Transverse colon (tissue), 4 donors: Measurements from ENCODE around the gene RNF144A. TPM values are rescaled to one million over a fixed set of nuclear protein-coding genes. Genes with fewer than 3 reads are reported as not detected.

Experiments
- DNase-seq: peaks from one replicate; pipeline ENCODE4 v3.0.0-alpha.2; 2019
- H3K27ac ChIP-seq, 4 donors: fragments of 200-600 bp; sonication (generic); 2 replicates each; pipeline ENCODE4 v1.5.1; 2016 to 2018; ENCODE audit warnings: inconsistent platforms in 4 of 4
- H3K27me3 ChIP-seq: fragments of 200-600 bp; sonication (generic); 2 replicates; pipeline ENCODE4 v1.5.1; 2017; ENCODE audit warnings: inconsistent platforms
- H3K36me3 ChIP-seq, 4 donors: fragments of 200-600 bp; sonication (generic); 2 replicates each; pipeline ENCODE4 v1.5.1; 2017 to 2019; ENCODE audit warnings: inconsistent platforms in 4 of 4
- H3K4me1 ChIP-seq, 4 donors: fragments of 200-600 bp; sonication (generic); 2 replicates each; pipeline ENCODE4 v1.5.1; 2017 to 2020; ENCODE audit warnings: inconsistent platforms in 4 of 4
- H3K4me3 ChIP-seq, 4 donors: fragments of 200-600 bp; sonication (generic); 1 replicate in 1 of 4; 2 replicates in 3 of 4; pipeline versions ENCODE4 v1.5.1 to v1.6.1; 2017 to 2019; ENCODE audit warnings: inconsistent platforms in 4 of 4
- H3K9me3 ChIP-seq, 2 donors: fragments of 200-600 bp; sonication (generic); 2 replicates each; pipeline ENCODE4 v1.5.1; 2017 to 2019; ENCODE audit warnings: inconsistent platforms in 2 of 2
- EP300 ChIP-seq: sonication (generic); formaldehyde crosslinking; IDR thresholded peaks from one replicate; pipeline ENCODE4 v1.6.1; 2017; ENCODE audit warnings: antibody characterized with exemption, low read depth
- POLR2A ChIP-seq: fragments of 450-650 bp; IDR thresholded peaks from one replicate; pipeline ENCODE4 v1.6.1; 2016; ENCODE audit warnings: antibody characterized with exemption, mild to moderate bottlenecking, moderate library complexity
- POLR2AphosphoS5 ChIP-seq, 3 donors: sonication (generic); formaldehyde crosslinking; IDR thresholded peaks; one replicate each; pipeline ENCODE4 v1.6.1; 2016; ENCODE audit warnings: antibody characterized with exemption in 3 of 3
- WGBS, 2 donors: methylation state at CpG; one replicate each; pipeline ENCODE4 v1.1.5; 2018; ENCODE audit warnings: low coverage in 1 of 2; 5-methylcytosine and 5-hydroxymethylcytosine counted together
- in situ Hi-C, 4 donors: fragments of 200-750 bp; cut with MboI; loops; one replicate each; pipeline versions ENCODE4 v1.15.0 to v1.15.1; 2017; ENCODE audit warnings: low sequenced_read_pairs in 3 of 4, low pct_ligation_motif_present in 1 of 4, low pct_unique_long_range_greater_than_20kb in 1 of 4
- intact Hi-C: fragments of 100-400 bp; cut with DNase I; formaldehyde crosslinking; loops from one replicate; pipeline ENCODE4 v1.15.1; 2023; ENCODE audit warnings: low total_unique reads
- total RNA-seq, 4 donors: library from RNA; depleted of rRNA; stranded (reverse); fragments of >200 nt; gene quantifications; one replicate each; pipeline ENCODE4 v1.1.0, GENCODE V29; 2016
- TF ChIP-seq, protein P1 (sequence below), 5 experiments: fragments of 200-600 bp in 3 of 5; fragments of 450-650 bp in 2 of 5; sonication (generic) in 3 of 5; IDR thresholded peaks; 1 replicate in 2 of 5; 2 replicates in 3 of 5; pipeline ENCODE4 v1.5.1; 2016 to 2017; ENCODE audit warnings: antibody characterized with exemption in 5 of 5, inconsistent platforms in 3 of 5, mild to moderate bottlenecking in 2 of 5, moderate library complexity in 1 of 5

The RNF144A gene
- total RNA-seq, 4 donors from 2014 or later, result 24.0 to 145 (median 83.0) TPM

DNA sequence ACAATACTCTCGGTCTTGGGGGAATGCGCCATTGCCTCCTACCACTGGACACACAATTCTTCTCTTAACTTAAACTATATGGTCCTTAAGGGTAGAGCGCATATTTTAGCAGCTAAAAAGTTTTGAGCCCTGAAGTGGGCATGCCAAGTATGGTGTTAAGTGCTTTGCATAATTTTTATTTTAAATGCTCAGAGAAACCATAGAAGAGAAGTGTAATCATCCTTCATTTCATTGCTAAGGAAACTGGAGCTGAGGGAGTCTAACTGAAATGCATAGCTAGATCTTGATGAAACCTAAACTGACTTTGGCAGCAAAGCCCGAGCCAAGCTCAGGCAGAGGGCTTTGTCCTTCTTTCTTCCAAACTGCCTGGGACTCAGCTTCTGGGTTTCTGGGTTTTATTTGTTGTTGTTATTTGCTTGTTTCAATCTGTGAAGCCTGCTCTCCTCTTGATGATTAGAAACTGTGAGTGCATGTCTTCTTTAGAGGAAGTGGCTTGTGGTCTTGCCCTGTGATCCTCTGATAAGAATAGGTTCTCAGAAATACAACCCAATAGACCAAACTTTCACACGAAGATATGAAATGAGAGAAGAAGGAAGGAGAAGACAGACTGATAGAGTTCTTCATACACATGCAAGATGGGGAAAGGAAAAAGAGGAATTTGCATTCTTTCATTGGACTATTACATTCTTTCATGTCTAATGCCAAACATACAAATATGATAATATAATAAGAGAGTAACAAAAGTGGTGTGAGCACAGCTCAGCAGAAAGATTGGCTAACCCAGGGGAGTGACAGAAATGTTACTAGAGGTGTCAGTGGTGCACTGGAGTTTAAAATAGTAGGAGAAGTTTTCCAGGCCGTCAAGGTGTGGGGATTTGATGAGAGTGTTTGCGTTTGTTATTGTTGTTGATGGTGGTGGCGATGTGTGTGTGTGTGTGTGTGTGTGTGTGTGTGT, 7.5 kb upstream of the RNF144A start:
- H3K4me1 ChIP-seq, result peaks cover 0 to 7% (median 0%) of the 10 kb centered on the region in 4 donors
- intact Hi-C loops, result loop anchor here (10.0 kb wide), 1 partner anchor 105 kb away; no protein-coding TSS in a partner anchor
- 73 to 77% methylated on average over 7 to 8 of the region's 8 CpGs for WGBS, 2 donors
- no peaks in the 10 kb centered on the region for H3K36me3 ChIP-seq
- no peak for TF ChIP-seq POLR2AphosphoS5 (IDR thresholded peaks at IDR 0.05)
- TF ChIP-seq, protein P1, sequence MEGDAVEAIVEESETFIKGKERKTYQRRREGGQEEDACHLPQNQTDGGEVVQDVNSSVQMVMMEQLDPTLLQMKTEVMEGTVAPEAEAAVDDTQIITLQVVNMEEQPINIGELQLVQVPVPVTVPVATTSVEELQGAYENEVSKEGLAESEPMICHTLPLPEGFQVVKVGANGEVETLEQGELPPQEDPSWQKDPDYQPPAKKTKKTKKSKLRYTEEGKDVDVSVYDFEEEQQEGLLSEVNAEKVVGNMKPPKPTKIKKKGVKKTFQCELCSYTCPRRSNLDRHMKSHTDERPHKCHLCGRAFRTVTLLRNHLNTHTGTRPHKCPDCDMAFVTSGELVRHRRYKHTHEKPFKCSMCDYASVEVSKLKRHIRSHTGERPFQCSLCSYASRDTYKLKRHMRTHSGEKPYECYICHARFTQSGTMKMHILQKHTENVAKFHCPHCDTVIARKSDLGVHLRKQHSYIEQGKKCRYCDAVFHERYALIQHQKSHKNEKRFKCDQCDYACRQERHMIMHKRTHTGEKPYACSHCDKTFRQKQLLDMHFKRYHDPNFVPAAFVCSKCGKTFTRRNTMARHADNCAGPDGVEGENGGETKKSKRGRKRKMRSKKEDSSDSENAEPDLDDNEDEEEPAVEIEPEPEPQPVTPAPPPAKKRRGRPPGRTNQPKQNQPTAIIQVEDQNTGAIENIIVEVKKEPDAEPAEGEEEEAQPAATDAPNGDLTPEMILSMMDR (IDR thresholded peaks at IDR 0.05), result no peak
- TF ChIP-seq EP300, result no peak
- no peak for TF ChIP-seq POLR2A
- H3K4me3 ChIP-seq, result no peak overlapping the region
- in situ Hi-C loops, result loop anchor here in 3 of 4 donors (10.0 to 25.0 kb wide), 3 partner anchors 103 to 135 kb away; no protein-coding TSS in a partner anchor
- no peaks in the 10 kb centered on the region for H3K9me3 ChIP-seq
- no peak for DNase-seq
- no peaks in the 10 kb centered on the region for H3K27me3 ChIP-seq
- H3K27ac ChIP-seq, result no peak overlapping the region

DNA sequence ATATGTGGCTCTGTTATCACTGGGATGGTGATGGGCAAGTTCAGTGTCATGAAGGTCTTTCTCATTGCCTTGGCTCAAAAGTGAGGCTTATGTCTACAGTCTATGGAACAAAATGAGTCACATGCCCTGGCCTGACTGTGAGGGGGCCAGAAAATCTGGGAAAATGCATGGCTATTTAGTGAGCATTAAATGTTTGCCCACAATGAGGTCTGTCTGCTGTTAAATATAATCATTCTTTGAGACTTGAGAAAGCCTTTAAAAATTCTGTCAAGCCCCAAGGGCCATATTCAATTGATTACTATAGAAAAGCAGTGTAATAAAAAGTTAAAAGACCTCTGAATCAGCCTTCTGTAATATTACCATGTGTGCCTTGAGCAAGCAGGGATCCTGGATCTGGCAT, 5.5 kb upstream of the RNF144A start:
- intact Hi-C loops (loop anchor here (10.0 kb wide), 1 partner anchor 103 kb away; no protein-coding TSS in a partner anchor), in situ Hi-C loops (loop anchor here in 1 of 4 donors (25.0 kb wide), 1 partner anchor 101 kb away; no protein-coding TSS in a partner anchor)
- Histone ChIP-seq H3K27ac (no peak overlapping the region), H3K27me3 (no peaks in the 10 kb centered on the region), H3K36me3 (no peaks in the 10 kb centered on the region), H3K4me1 (peaks cover 0 to 7% (median 2%) of the 10 kb centered on the region in 4 donors), H3K4me3 (no peak overlapping the region), H3K9me3 (no peaks in the 10 kb centered on the region)
- TF ChIP-seq POLR2A, result no peak
- no peak for TF ChIP-seq POLR2AphosphoS5 (IDR thresholded peaks at IDR 0.05)
- TF ChIP-seq, protein P1 (IDR thresholded peaks at IDR 0.05), result no peak
- no peak for TF ChIP-seq EP300
- DNase-seq, result no peak

DNA sequence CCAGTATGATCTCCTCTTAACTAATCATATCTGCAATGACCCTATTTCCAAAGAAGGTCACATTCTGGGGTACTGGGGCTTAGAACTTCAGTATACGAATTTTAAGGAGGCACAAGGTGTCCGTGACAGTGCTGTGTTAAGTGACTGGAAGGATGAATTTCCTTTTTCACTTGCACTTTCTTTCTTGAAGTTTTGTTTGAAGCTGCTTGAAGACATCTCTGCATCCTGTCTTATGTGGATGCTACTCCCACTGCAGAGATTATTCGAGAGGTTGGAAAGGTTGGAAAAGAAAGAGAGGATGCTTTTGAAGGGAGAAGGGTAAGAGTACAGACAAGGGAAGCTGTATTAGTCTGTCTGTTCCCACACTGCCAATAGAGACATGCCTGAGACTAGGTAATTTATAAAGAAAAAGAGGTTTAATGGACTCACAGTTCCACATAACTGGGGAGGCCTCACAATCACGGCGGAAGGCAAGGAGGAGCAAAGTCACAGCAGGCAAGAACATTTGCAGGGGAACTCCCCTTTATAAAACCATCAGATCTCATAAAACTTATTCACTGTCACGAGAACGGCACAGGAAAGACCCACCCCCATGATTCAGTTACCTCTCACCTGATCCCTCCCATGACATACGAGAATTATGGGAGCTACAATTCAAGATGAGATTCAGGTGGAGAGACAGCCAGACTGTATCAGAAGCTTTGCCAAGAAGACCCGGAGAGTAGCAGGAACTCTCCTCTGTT, 3.6 kb upstream of the RNF144A start:
- Histone ChIP-seq H3K27ac (peak overlapping the region in 2 of 4 donors; percentile 37 to 46), H3K4me1 (peaks cover 3 to 14% (median 10%) of the 10 kb centered on the region in 4 donors), H3K4me3 (no peak overlapping the region), H3K9me3 (no peaks in the 10 kb centered on the region), H3K27me3 (no peaks in the 10 kb centered on the region), H3K36me3 (no peaks in the 10 kb centered on the region)
- 75 to 78% methylated on average over 8 to 9 of the region's 9 CpGs for WGBS, 2 donors
- in situ Hi-C loops (loop anchor here in 1 of 4 donors (25.0 kb wide), 1 partner anchor 99 kb away; no protein-coding TSS in a partner anchor), intact Hi-C loops (loop anchor here (10.0 kb wide), 1 partner anchor 101 kb away; no protein-coding TSS in a partner anchor)
- TF ChIP-seq, protein P1 (IDR thresholded peaks at IDR 0.05), result no peak
- TF ChIP-seq POLR2A (no peak), EP300 (no peak), POLR2AphosphoS5 (IDR thresholded peaks at IDR 0.05) (no peak)
- no peak for DNase-seq
